SK-N-SH (cell line): ENCODE data around the gene FOXO1.

Experiments
- FOSL2 ChIP-seq: IDR thresholded peaks from 2 replicates; pipeline ENCODE4 v1.4.0; 2012; ENCODE audit warnings: low read depth, mild to moderate bottlenecking, moderate library complexity, borderline replicate concordance
- JUND ChIP-seq: IDR thresholded peaks from 2 replicates; pipeline ENCODE4 v1.4.0; 2012
- MAX ChIP-seq: IDR thresholded peaks from 2 replicates; pipeline ENCODE4 v1.4.0; 2012; ENCODE audit warnings: low read depth
- POLR2AphosphoS5 ChIP-seq: IDR thresholded peaks from 2 replicates; pipeline ENCODE4 v1.6.1; 2012; ENCODE audit warnings: low read depth, low read length
- RAD21 ChIP-seq: IDR thresholded peaks from 2 replicates; pipeline ENCODE4 v1.6.1; 2012; ENCODE audit warnings: mild to moderate bottlenecking, low read length
- RFX5 ChIP-seq: IDR thresholded peaks from 2 replicates; pipeline ENCODE4 v1.6.1; 2012; ENCODE audit warnings: mild to moderate bottlenecking, improper control_type of control experiment, low read length
- RXRA ChIP-seq: IDR thresholded peaks from 2 replicates; pipeline ENCODE4 v1.4.0; 2012; ENCODE audit warnings: low read depth, mild to moderate bottlenecking, borderline replicate concordance
- SIN3A ChIP-seq: IDR thresholded peaks from 2 replicates; pipeline ENCODE4 v1.6.1; 2012; ENCODE audit warnings: low read depth, mild to moderate bottlenecking, low read length, moderate library complexity, borderline replicate concordance
- TAF1 ChIP-seq: IDR thresholded peaks from 2 replicates; pipeline ENCODE4 v1.6.1; 2012; ENCODE audit warnings: low read depth, mild to moderate bottlenecking, low read length, moderate library complexity, borderline replicate concordance
- TF ChIP-seq, protein P1 (sequence below): fragments of 150-350 bp; IDR thresholded peaks from 2 replicates; pipeline ENCODE4 v1.6.1; 2016; ENCODE audit warnings: mild to moderate bottlenecking, low read depth, low read length
- TF ChIP-seq, protein P2 (sequence below): fragments of 200-600 bp; sonication (generic); IDR thresholded peaks from 2 replicates; pipeline ENCODE4 v1.6.1; 2017; ENCODE audit warnings: antibody characterized with exemption, mild to moderate bottlenecking, moderate library complexity
- TF ChIP-seq, protein P3 (sequence below): fragments of 150-350 bp; IDR thresholded peaks from 2 replicates; pipeline ENCODE4 v1.6.1; 2017; ENCODE audit warnings: antibody characterized with exemption, low read length, low read depth, borderline replicate concordance
- TF ChIP-seq, protein P4 (sequence below): IDR thresholded peaks from 2 replicates; pipeline ENCODE4; 2012

DNA sequence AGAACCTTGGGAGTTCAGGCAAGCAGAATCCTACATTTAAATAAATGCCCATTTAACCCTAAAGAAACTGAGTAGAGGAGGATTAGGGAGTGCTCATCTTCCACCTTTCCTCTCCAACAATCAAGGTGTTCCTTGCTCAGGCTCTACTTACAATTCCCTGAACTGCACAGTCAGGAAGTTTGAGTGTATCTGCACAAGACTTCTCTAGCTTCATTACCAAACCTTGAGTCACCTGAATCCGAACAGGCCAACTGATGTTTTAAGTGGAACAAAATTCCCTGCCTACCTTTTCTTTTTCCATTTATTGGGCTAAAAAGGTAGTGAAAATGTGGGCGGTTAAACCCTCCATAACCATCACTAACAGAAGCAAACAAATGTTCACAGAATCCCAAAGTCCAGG lies 78.3 kb downstream of the FOXO1 start:
- TF ChIP-seq, protein P1, sequence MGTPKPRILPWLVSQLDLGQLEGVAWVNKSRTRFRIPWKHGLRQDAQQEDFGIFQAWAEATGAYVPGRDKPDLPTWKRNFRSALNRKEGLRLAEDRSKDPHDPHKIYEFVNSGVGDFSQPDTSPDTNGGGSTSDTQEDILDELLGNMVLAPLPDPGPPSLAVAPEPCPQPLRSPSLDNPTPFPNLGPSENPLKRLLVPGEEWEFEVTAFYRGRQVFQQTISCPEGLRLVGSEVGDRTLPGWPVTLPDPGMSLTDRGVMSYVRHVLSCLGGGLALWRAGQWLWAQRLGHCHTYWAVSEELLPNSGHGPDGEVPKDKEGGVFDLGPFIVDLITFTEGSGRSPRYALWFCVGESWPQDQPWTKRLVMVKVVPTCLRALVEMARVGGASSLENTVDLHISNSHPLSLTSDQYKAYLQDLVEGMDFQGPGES: no peak
- TF ChIP-seq, protein P2, sequence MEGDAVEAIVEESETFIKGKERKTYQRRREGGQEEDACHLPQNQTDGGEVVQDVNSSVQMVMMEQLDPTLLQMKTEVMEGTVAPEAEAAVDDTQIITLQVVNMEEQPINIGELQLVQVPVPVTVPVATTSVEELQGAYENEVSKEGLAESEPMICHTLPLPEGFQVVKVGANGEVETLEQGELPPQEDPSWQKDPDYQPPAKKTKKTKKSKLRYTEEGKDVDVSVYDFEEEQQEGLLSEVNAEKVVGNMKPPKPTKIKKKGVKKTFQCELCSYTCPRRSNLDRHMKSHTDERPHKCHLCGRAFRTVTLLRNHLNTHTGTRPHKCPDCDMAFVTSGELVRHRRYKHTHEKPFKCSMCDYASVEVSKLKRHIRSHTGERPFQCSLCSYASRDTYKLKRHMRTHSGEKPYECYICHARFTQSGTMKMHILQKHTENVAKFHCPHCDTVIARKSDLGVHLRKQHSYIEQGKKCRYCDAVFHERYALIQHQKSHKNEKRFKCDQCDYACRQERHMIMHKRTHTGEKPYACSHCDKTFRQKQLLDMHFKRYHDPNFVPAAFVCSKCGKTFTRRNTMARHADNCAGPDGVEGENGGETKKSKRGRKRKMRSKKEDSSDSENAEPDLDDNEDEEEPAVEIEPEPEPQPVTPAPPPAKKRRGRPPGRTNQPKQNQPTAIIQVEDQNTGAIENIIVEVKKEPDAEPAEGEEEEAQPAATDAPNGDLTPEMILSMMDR: no peak
- TF ChIP-seq POLR2AphosphoS5: no peak
- TF ChIP-seq MAX: no peak
- TF ChIP-seq RFX5: no peak
- no peak for TF ChIP-seq TAF1
- TF ChIP-seq FOSL2: no peak
- TF ChIP-seq, protein P3, sequence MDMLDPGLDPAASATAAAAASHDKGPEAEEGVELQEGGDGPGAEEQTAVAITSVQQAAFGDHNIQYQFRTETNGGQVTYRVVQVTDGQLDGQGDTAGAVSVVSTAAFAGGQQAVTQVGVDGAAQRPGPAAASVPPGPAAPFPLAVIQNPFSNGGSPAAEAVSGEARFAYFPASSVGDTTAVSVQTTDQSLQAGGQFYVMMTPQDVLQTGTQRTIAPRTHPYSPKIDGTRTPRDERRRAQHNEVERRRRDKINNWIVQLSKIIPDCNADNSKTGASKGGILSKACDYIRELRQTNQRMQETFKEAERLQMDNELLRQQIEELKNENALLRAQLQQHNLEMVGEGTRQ: no peak
- TF ChIP-seq RAD21: no peak
- TF ChIP-seq, protein P4, sequence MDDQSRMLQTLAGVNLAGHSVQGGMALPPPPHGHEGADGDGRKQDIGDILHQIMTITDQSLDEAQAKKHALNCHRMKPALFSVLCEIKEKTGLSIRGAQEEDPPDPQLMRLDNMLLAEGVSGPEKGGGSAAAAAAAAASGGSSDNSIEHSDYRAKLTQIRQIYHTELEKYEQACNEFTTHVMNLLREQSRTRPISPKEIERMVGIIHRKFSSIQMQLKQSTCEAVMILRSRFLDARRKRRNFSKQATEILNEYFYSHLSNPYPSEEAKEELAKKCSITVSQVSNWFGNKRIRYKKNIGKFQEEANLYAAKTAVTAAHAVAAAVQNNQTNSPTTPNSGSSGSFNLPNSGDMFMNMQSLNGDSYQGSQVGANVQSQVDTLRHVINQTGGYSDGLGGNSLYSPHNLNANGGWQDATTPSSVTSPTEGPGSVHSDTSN: no peak
- no peak for TF ChIP-seq JUND
- TF ChIP-seq RXRA: no peak
- TF ChIP-seq SIN3A: no peak
